ENCODE data around the gene RHBDL1. TPM values are rescaled to one million over a fixed set of nuclear protein-coding genes. Genes with fewer than 3 reads are reported as not detected.

Gene RHBDL1
- total and polyA plus RNA-seq, 2 donors (not counting 3 experiments of a cell fraction or from before 2014, with no cell fraction given), result 1.1 to 1.8 TPM

GRCh38 chr16:673399-673991 lies 2.0 kb upstream of the RHBDL1 start:
- no peak for TF ChIP-seq MYC (IDR thresholded peaks at IDR 0.05; ENCODE audit: low read depth, low read length)
- TF ChIP-seq EZH2 (IDR thresholded peaks at IDR 0.05; ENCODE audit: borderline replicate concordance, low read depth, low read length, severe bottlenecking), result no peak
- TF ChIP-seq GATA2 (IDR thresholded peaks at IDR 0.05; ENCODE audit: insufficient read depth, insufficient read length, low read depth, low read length), result no peak
- TF ChIP-seq JUN (IDR thresholded peaks at IDR 0.05; ENCODE audit: borderline replicate concordance, insufficient read depth, insufficient read length, low read depth), result no peak
- TF ChIP-seq POLR2A (IDR thresholded peaks at IDR 0.05; ENCODE audit: low read depth, low read length), result no peak
- no peak for TF ChIP-seq POLR2AphosphoS5 (IDR thresholded peaks at IDR 0.05; ENCODE audit: insufficient read depth, low read depth, low read length)
- no peak for TF ChIP-seq CTCF (IDR thresholded peaks at IDR 0.05; ENCODE audit: extremely low read depth in 1 of 2, insufficient read depth in 1 of 2, low read depth in 1 of 2, low read length in 2 of 2)
- Histone ChIP-seq H3K9ac (replicated peaks; ENCODE audit: extremely low read depth, insufficient read depth, low read length) (no peak overlapping the region), H3K9me3 (replicated peaks; ENCODE audit: control insufficient read depth, insufficient read depth, low read length) (no peaks in the 10 kb centered on the region), H3K9me1 (replicated peaks; ENCODE audit: control insufficient read depth, extremely low read depth, insufficient read depth, low read length) (no peaks in the 10 kb centered on the region), H3K27me3 (ENCODE audit: control insufficient read depth in 2 of 2, insufficient read depth in 2 of 2, low read length in 2 of 2) (no peaks in the 10 kb centered on the region), H3K27ac (ENCODE audit: insufficient read depth, low read depth, low read length) (no peak overlapping the region), H3K4me1 (ENCODE audit: control insufficient read depth, extremely low read depth, insufficient read depth, low read length) (no peaks in the 10 kb centered on the region), H2AFZ (ENCODE audit: low read depth, low read length) (no peak overlapping the region), H3K4me2 (ENCODE audit: insufficient read depth, low read length) (no peak overlapping the region), H3K79me2 (ENCODE audit: control insufficient read depth, insufficient read depth, low read length) (peaks cover 13% of the 10 kb centered on the region), H3K4me3 (replicated peaks in 1 of 3; ENCODE audit: insufficient read depth in 1 of 3, low read depth in 1 of 3, low read length in 3 of 3) (no peak overlapping the region), H4K20me1 (replicated peaks; ENCODE audit: control insufficient read depth, extremely low read depth, insufficient read depth, low read length) (no peaks in the 10 kb centered on the region), H3K36me3 (ENCODE audit: control insufficient read depth in 2 of 2, extremely low read depth in 1 of 2, insufficient read depth in 2 of 2, low read length in 2 of 2) (peaks cover 5 to 35% of the 10 kb centered on the region in 2 experiments)
- dilution Hi-C loops (cut with MboI; ENCODE audit: extremely low pct_ligation_motif_present, low sequenced_read_pairs) (no loop called here), intact Hi-C loops (cut with micrococcal nuclease) (no loop called here)
- BruUV-seq (replicated peaks), result TSS peak; percentile 12
- ChIA-PET CTCF (no interaction called here), POLR2A (no interaction called here)
- DNase-seq (ENCODE audit: low read depth, low spot score) (no peak), FAIRE-seq (no peak)

Data from endothelial cell of umbilical vein (primary cell).